H1 (cell line): Measurements from ENCODE around the gene FAM50A. TPM values are rescaled to one million over a fixed set of nuclear protein-coding genes. Genes with fewer than 3 reads are reported as not detected.

Source experiments
- E2F6 ChIP-seq: IDR thresholded peaks from 2 replicates; pipeline ENCODE4 v1.6.1; 2012; ENCODE audit warnings: inconsistent platforms
- EGR1 ChIP-seq: IDR thresholded peaks from 2 replicates; pipeline ENCODE4 v1.6.1; 2011; ENCODE audit warnings: low read depth, low read length, borderline replicate concordance
- POU5F1 ChIP-seq: IDR thresholded peaks from 2 replicates; pipeline ENCODE4 v1.6.1; 2011; ENCODE audit warnings: low read depth, mild to moderate bottlenecking, low read length, moderate library complexity
- SP1 ChIP-seq: IDR thresholded peaks from 2 replicates; pipeline ENCODE4 v1.6.1; 2011; ENCODE audit warnings: low read depth, low read length
- YY1 ChIP-seq: IDR thresholded peaks from 2 replicates; pipeline ENCODE4 v1.6.1; 2011; ENCODE audit warnings: low read depth, mild to moderate bottlenecking, low read length
- polyA plus RNA-seq, 7 experiments: library from polyadenylated mRNA; depleted of rRNA in 3 of 7; stranded (reverse) in 5 of 7; unstranded in 2 of 7; fragments of >200 nt in 5 of 7; fragments of 200-250 nt in 2 of 7; gene quantifications; 1 replicate in 5 of 7; 2 replicates in 1 of 7; 4 replicates in 1 of 7; pipeline versions ENCODE4 v1.2.1 to v1.2.3, GENCODE V29; 2011 to 2013; ENCODE audit warnings: missing spikeins in 2 of 7, mixed read lengths in 2 of 7
- total RNA-seq: library from RNA; stranded (reverse); fragmentation: NEBNext Ultra II Directional; extraction: Animal tissue kit (Norgen Biotek cat#: 25700); gene quantifications from 2 replicates; pipeline ENCODE4 v1.2.1, GENCODE V29; 2021

Gene FAM50A
- total and polyA plus RNA-seq, 2 of the 8 experiments (the other 6 are each of a cell fraction or from before 2014, with no cell fraction given), result 30.7 to 48.7 TPM

GRCh38 chrX:154433605-154434004 is 10.3 kb upstream of the FAM50A start (continued):
- TF ChIP-seq EGR1 (no peak), YY1 (no peak), E2F6 (no peak), POU5F1 (no peak), SP1 (no peak)
- TF ChIP-seq, all 59 proteins: peak for 0
